Vagina (tissue), 2 donors: ENCODE data around the gene PLPPR2.

Source experiments
- POLR2A ChIP-seq, 2 donors: fragments of 450-650 bp; IDR thresholded peaks; one replicate each; pipeline ENCODE4 v1.6.1; 2017; ENCODE audit warnings: antibody characterized with exemption in 2 of 2, mild to moderate bottlenecking in 2 of 2, moderate library complexity in 2 of 2
- POLR2AphosphoS5 ChIP-seq, 2 donors: sonication (generic); formaldehyde crosslinking; IDR thresholded peaks; one replicate each; pipeline ENCODE4 v1.9.0; 2017; ENCODE audit warnings: antibody characterized with exemption in 2 of 2, mild to moderate bottlenecking in 2 of 2, low read depth in 1 of 2; ENCODE audit not compliant: insufficient read depth in 1 of 2
- TF ChIP-seq, protein P1 (sequence below), 3 experiments: fragments of 450-650 bp in 2 of 3; fragments of 200-600 bp in 1 of 3; sonication (generic) in 1 of 3; IDR thresholded peaks; one replicate each; pipeline ENCODE4 v1.5.1; 2017 to 2019; ENCODE audit warnings: antibody characterized with exemption in 3 of 3, mild to moderate bottlenecking in 2 of 3, moderate library complexity in 2 of 3

GRCh38 chr19:11383706-11384048 is 28.4 kb downstream of the PLPPR2 start:
- TF ChIP-seq, protein P1, sequence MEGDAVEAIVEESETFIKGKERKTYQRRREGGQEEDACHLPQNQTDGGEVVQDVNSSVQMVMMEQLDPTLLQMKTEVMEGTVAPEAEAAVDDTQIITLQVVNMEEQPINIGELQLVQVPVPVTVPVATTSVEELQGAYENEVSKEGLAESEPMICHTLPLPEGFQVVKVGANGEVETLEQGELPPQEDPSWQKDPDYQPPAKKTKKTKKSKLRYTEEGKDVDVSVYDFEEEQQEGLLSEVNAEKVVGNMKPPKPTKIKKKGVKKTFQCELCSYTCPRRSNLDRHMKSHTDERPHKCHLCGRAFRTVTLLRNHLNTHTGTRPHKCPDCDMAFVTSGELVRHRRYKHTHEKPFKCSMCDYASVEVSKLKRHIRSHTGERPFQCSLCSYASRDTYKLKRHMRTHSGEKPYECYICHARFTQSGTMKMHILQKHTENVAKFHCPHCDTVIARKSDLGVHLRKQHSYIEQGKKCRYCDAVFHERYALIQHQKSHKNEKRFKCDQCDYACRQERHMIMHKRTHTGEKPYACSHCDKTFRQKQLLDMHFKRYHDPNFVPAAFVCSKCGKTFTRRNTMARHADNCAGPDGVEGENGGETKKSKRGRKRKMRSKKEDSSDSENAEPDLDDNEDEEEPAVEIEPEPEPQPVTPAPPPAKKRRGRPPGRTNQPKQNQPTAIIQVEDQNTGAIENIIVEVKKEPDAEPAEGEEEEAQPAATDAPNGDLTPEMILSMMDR (IDR thresholded peaks at IDR 0.05) = no peak
- TF ChIP-seq POLR2AphosphoS5 (IDR thresholded peaks at IDR 0.05; ENCODE audit: insufficient read depth in 1 of 2, low read depth in 1 of 2) = no peak
- no peak for TF ChIP-seq POLR2A (IDR thresholded peaks at IDR 0.05)
